ENCODE results near the gene RPUSD1. TPM values are rescaled to one million over a fixed set of nuclear protein-coding genes. Genes with fewer than 3 reads are reported as not detected.

Gene RPUSD1
- total and polyA plus RNA-seq, 8 donors: 9.0 to 43.7 (median 20.1) TPM

GRCh38 chr16:805474-805873 lies 17.3 kb upstream of the RPUSD1 start:
- no peak for DNase-seq
- 72 to 79% (median 77%) methylated on average over 11 to 17 of the region's 17 CpGs for WGBS, 5 donors
- intact Hi-C loops (cut with DNase I; ENCODE audit: low total_unique reads): no loop called here
- H3K9me3 ChIP-seq: no peaks in the 10 kb centered on the region
- no peak overlapping the region for H3K4me3 ChIP-seq
- H3K36me3 ChIP-seq: no peaks in the 10 kb centered on the region
- TF ChIP-seq POLR2AphosphoS5 (IDR thresholded peaks at IDR 0.05): no peak
- no peak for TF ChIP-seq EP300 (IDR thresholded peaks at IDR 0.05)
- TF ChIP-seq POLR2A (IDR thresholded peaks at IDR 0.05): no peak
- TF ChIP-seq, protein P1, sequence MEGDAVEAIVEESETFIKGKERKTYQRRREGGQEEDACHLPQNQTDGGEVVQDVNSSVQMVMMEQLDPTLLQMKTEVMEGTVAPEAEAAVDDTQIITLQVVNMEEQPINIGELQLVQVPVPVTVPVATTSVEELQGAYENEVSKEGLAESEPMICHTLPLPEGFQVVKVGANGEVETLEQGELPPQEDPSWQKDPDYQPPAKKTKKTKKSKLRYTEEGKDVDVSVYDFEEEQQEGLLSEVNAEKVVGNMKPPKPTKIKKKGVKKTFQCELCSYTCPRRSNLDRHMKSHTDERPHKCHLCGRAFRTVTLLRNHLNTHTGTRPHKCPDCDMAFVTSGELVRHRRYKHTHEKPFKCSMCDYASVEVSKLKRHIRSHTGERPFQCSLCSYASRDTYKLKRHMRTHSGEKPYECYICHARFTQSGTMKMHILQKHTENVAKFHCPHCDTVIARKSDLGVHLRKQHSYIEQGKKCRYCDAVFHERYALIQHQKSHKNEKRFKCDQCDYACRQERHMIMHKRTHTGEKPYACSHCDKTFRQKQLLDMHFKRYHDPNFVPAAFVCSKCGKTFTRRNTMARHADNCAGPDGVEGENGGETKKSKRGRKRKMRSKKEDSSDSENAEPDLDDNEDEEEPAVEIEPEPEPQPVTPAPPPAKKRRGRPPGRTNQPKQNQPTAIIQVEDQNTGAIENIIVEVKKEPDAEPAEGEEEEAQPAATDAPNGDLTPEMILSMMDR (IDR thresholded peaks at IDR 0.05): no peak
- peaks cover 8 to 32% (median 25%) of the 10 kb centered on the region in 4 donors for H3K4me1 ChIP-seq
- H3K27ac ChIP-seq: no peak overlapping the region
- peaks cover 0 to 66% (median 31%) of the 10 kb centered on the region in 3 donors for H3K27me3 ChIP-seq

DNA sequence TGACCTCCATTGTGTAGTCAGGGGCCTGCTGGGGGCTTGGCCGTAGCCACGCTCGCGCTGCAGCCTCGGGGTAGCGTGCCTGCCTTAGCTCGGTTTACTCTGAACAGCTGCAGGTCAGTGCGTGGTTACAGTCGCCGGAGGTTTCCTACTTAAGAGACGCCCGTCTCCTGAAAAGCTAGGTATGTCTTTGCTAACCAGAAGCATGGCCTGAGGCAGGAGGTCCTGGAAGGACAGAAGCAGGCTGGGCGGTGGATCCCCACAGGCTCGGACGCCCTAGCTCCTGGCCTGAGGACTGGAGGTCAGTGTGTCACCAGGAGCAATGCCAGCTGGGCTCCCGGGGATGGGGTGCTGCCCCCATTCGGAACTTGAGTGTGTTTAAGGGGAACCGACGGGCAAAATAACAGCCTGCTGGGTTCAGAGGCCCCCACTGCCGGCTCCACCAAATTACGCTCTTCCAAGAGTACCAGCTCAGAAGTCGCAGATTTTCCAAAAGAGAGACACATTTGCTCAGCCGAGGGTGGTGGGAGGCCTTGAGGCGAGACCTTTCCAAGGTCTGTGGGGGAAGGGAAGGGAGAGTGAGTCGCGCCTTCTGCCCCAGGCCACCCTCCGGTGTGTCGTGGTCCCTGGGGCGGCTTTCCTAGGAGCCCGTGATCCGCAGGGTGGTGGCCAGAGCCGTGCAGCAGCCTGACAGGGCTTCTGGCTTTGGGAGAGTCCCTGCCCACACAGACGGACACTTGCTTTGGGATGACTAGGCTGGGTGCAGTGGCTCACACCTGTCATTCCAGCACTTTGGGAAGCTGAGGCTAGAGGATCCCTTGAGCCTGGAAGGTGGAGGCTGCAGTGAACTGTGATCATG lies 16.2 kb upstream of the RPUSD1 start:
- intact Hi-C loops (cut with DNase I; ENCODE audit: low total_unique reads): no loop called here
- DNase-seq: no peak
- 36 to 49% (median 40%) methylated on average over 25 to 33 of the region's 33 CpGs for WGBS, 5 donors
- no peak for TF ChIP-seq EP300 (IDR thresholded peaks at IDR 0.05)
- TF ChIP-seq, protein P1 (IDR thresholded peaks at IDR 0.05): no peak
- TF ChIP-seq POLR2A (IDR thresholded peaks at IDR 0.05): no peak
- no peak for TF ChIP-seq POLR2AphosphoS5 (IDR thresholded peaks at IDR 0.05)
- no peak overlapping the region for H3K4me3 ChIP-seq
- peaks cover 8 to 39% (median 27%) of the 10 kb centered on the region in 4 donors for H3K4me1 ChIP-seq
- H3K27ac ChIP-seq: no peak overlapping the region
- H3K27me3 ChIP-seq: peaks cover 5 to 66% (median 42%) of the 10 kb centered on the region in 3 donors
- no peaks in the 10 kb centered on the region for H3K36me3 ChIP-seq
- H3K9me3 ChIP-seq: no peaks in the 10 kb centered on the region

DNA sequence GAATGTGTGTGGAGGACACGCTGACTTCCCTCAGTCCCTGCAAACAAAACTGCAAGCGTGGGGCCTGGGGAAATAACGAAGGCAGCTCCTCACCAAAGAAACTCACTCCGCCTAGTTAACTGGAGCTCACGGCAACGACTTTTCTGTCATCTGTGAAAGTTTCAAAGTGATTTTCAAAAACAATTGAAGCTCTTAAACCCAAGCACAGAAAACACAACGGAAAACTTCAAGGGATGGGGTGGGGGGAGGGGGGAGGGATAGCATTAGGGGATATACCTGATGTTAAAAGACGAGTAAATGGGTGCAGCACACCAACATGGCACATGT lies 15.5 kb upstream of the RPUSD1 start:
- WGBS, 5 donors: 27 to 45% (median 35%) methylated on average over 8 of the region's 8 CpGs
- TF ChIP-seq, protein P1 (IDR thresholded peaks at IDR 0.05): no peak
- no peak for TF ChIP-seq POLR2AphosphoS5 (IDR thresholded peaks at IDR 0.05)
- TF ChIP-seq POLR2A (IDR thresholded peaks at IDR 0.05): no peak
- TF ChIP-seq EP300 (IDR thresholded peaks at IDR 0.05): no peak
- Histone ChIP-seq H3K4me3 (no peak overlapping the region), H3K27me3 (peaks cover 5 to 68% (median 47%) of the 10 kb centered on the region in 3 donors), H3K4me1 (peaks cover 8 to 36% (median 25%) of the 10 kb centered on the region in 4 donors), H3K36me3 (no peaks in the 10 kb centered on the region), H3K27ac (no peak overlapping the region), H3K9me3 (no peaks in the 10 kb centered on the region)
- intact Hi-C loops (cut with DNase I; ENCODE audit: low total_unique reads): no loop called here
- no peak for DNase-seq

GRCh38 chr16:802914-803753 lies 15.0 kb upstream of the RPUSD1 start:
- H3K4me3 ChIP-seq: no peak overlapping the region
- intact Hi-C loops (cut with DNase I; ENCODE audit: low total_unique reads): no loop called here
- TF ChIP-seq, protein P1 (IDR thresholded peaks at IDR 0.05): no peak
- TF ChIP-seq EP300 (IDR thresholded peaks at IDR 0.05) (no peak), POLR2AphosphoS5 (IDR thresholded peaks at IDR 0.05) (no peak), POLR2A (IDR thresholded peaks at IDR 0.05) (no peak)
- H3K27me3 ChIP-seq: peaks cover 5 to 71% (median 47%) of the 10 kb centered on the region in 3 donors
- H3K27ac ChIP-seq: no peak overlapping the region
- WGBS, 5 donors: 59 to 78% (median 72%) methylated on average over 25 to 33 of the region's 33 CpGs
- no peaks in the 10 kb centered on the region for H3K36me3 ChIP-seq
- peaks cover 2 to 30% (median 19%) of the 10 kb centered on the region in 4 donors for H3K4me1 ChIP-seq
- peaks cover 0 to 1% (median 0%) of the 10 kb centered on the region in 4 donors for H3K9me3 ChIP-seq
- DNase-seq: no peak

Data from stomach (tissue), 9 donors.